PC-3 (cell line): Measurements from ENCODE around the gene COX10. TPM values are rescaled to one million over a fixed set of nuclear protein-coding genes. Genes with fewer than 3 reads are reported as not detected.

Experiments used
- ATAC-seq: fragments of 200-7000 bp; cut with Tn5 transposase; 2 replicates; pipeline ENCODE4 v1.9.1; 2020; ENCODE audit warnings: mild to moderate bottlenecking, moderate library complexity
- BruUV-seq: library from RNA; stranded (reverse); fragments of 400-500 nt; replicated peaks from 2 replicates; lab custom pipeline; 2021; lab: Mats Ljungman, UMichigan
- CTCF ChIA-PET: fragments of 300-600 bp; sonication (Branson Sonifier 250); formaldehyde crosslinking; loops from one replicate; lab custom pipeline; 2022; ENCODE audit warnings: antibody characterized with exemption; lab: Charles Lee
- POLR2A ChIA-PET: fragments of 300-600 bp; sonication (Branson Sonifier 250); formaldehyde crosslinking; loops from one replicate; lab custom pipeline; 2022; ENCODE audit warnings: antibody characterized with exemption; ENCODE audit not compliant: unreplicated experiment; lab: Charles Lee
- DNase-seq: peaks from one replicate; pipeline ENCODE4 v3.0.0-alpha.2; 2015
- H2AFZ ChIP-seq: fragments of 300-600 bp; sonication (generic); 2 replicates; pipeline ENCODE4 v1.6.0; 2016; ENCODE audit warnings: antibody characterized with exemption, low read length
- H3F3A ChIP-seq: fragments of 300-600 bp; sonication (generic); one replicate; pipeline ENCODE4 v1.6.0; 2017; ENCODE audit warnings: antibody characterized with exemption, low read length, control low read depth, mild to moderate bottlenecking; ENCODE audit not compliant: unreplicated experiment
- H3K27ac ChIP-seq: fragments of 300-600 bp; sonication (generic); 2 replicates; pipeline ENCODE4 v1.5.1; 2016; ENCODE audit warnings: mild to moderate bottlenecking, low read length
- H3K27me3 ChIP-seq: fragments of 300-600 bp; sonication (generic); 2 replicates; pipeline ENCODE4 v1.6.1; 2016; ENCODE audit warnings: low read length, mixed read lengths
- H3K36me3 ChIP-seq: fragments of 300-600 bp; sonication (generic); 2 replicates; pipeline ENCODE4 v1.6.1; 2016; ENCODE audit warnings: low read depth, mixed run types, low read length, mixed read lengths
- H3K4me1 ChIP-seq: fragments of 300-600 bp; sonication (generic); 2 replicates; pipeline ENCODE4 v1.5.1; 2016; ENCODE audit warnings: low read length; ENCODE audit not compliant: insufficient read depth
- H3K4me2 ChIP-seq: fragments of 300-600 bp; sonication (generic); 2 replicates; pipeline ENCODE4 v1.6.0; 2016; ENCODE audit warnings: low read length
- H3K4me3 ChIP-seq: fragments of 300-600 bp; sonication (generic); 2 replicates; pipeline ENCODE4 v1.5.1; 2016; ENCODE audit warnings: mild to moderate bottlenecking, low read length, mixed read lengths
- H3K79me2 ChIP-seq: fragments of 300-600 bp; sonication (generic); 2 replicates; pipeline ENCODE4 v1.6.1; 2017; ENCODE audit warnings: low read length, mixed read lengths
- H3K9ac ChIP-seq: fragments of 300-600 bp; sonication (generic); 2 replicates; pipeline ENCODE4 v1.6.0; 2016; ENCODE audit warnings: mild to moderate bottlenecking, low read length
- H3K9me2 ChIP-seq: fragments of 300-600 bp; sonication (generic); replicated peaks from 2 replicates; pipeline ENCODE4 v1.6.1; 2016; ENCODE audit warnings: mixed run types, low read length, mixed read lengths
- H3K9me3 ChIP-seq: fragments of 300-600 bp; sonication (generic); 2 replicates; pipeline ENCODE4 v1.6.1; 2016; ENCODE audit warnings: low read length, mixed read lengths
- H4K20me1 ChIP-seq: fragments of 300-600 bp; sonication (generic); 2 replicates; pipeline ENCODE4 v1.6.1; 2016; ENCODE audit warnings: low read length, mixed read lengths
- CTCF ChIP-seq: fragments of 300-600 bp; sonication (generic); conservative IDR thresholded peaks from 2 replicates; pipeline ENCODE4 v1.5.1; 2017; ENCODE audit warnings: antibody characterized with exemption, low read depth, mild to moderate bottlenecking, low read length
- EZH2 ChIP-seq: fragments of 300-600 bp; sonication (generic); IDR thresholded peaks from one replicate; pipeline ENCODE4 v1.6.1; 2017; ENCODE audit warnings: antibody characterized with exemption, mild to moderate bottlenecking, low read length; ENCODE audit not compliant: unreplicated experiment
- EZH2phosphoT487 ChIP-seq: fragments of 300-600 bp; sonication (generic); IDR thresholded peaks from 2 replicates; pipeline ENCODE4 v1.6.1; 2018; ENCODE audit warnings: mild to moderate bottlenecking, antibody characterized with exemption, low read length, borderline replicate concordance
- intact Hi-C: fragments of 100-400 bp; cut with micrococcal nuclease; formaldehyde crosslinking; loops from 2 replicates; pipeline ENCODE4 v1.9.0; 2023
- total RNA-seq: library from RNA; depleted of rRNA; stranded (reverse); fragments of >200 nt; gene quantifications from 2 replicates; pipeline ENCODE4 v1.2.3, GENCODE V29; 2014

Gene COX10
- total RNA-seq, 1 experiment from 2014 or later = 34.7 TPM

GRCh38 chr17:14070344-14070984, 1.2 kb downstream of the COX10 start:
- Histone ChIP-seq H3K4me2 (peak overlapping the region; percentile 91), H3K9me2 (no peaks in the 10 kb centered on the region), H3K4me1 (peaks cover 32% of the 10 kb centered on the region), H2AFZ (no peak overlapping the region), H3K79me2 (peaks cover 86% of the 10 kb centered on the region), H3K27ac (no peak overlapping the region), H3K9ac (peak overlapping the region; percentile 97), H4K20me1 (peaks cover 9% of the 10 kb centered on the region; the same call in 1 of the 2 replicates), H3K27me3 (no peaks in the 10 kb centered on the region), H3K36me3 (peaks cover 16% of the 10 kb centered on the region; the same call in 1 of the 2 replicates), H3K4me3 (peak overlapping the region; percentile 99), H3K9me3 (no peaks in the 10 kb centered on the region), H3F3A (no peaks in the 10 kb centered on the region)
- TF ChIP-seq EZH2 (no peak), CTCF (no peak), EZH2phosphoT487 (no peak)
- ChIA-PET POLR2A (interaction anchor here (0.6 kb wide), 1 partner anchor 201 kb away, joined by 3 read pairs; no protein-coding TSS in a partner anchor), CTCF (no interaction called here)
- BruUV-seq = no TSS peak
- intact Hi-C loops = no loop called here
- DNase-seq = no peak
- ATAC-seq = no peak

GRCh38 chr17:14072881-14073280, 3.6 kb downstream of the COX10 start:
- peaks cover 9% of the 10 kb centered on the region; the same call in 1 of the 2 replicates for H4K20me1 ChIP-seq
- intact Hi-C loops = no loop called here
- ChIA-PET POLR2A (no interaction called here), CTCF (no interaction called here)
- 0 out of 2 replicates have a peak overlapping the region, but pooled peaks have one; percentile 7 for H3K4me2 ChIP-seq
- H3K9me2 ChIP-seq = no peaks in the 10 kb centered on the region
- H3F3A ChIP-seq = no peaks in the 10 kb centered on the region
- DNase-seq = peak; percentile 25
- no peak overlapping the region for H2AFZ ChIP-seq
- no peaks in the 10 kb centered on the region for H3K27me3 ChIP-seq
- H3K36me3 ChIP-seq = peaks cover 23% of the 10 kb centered on the region; the same call in 1 of the 2 replicates
- H3K27ac ChIP-seq = no peak overlapping the region
- TF ChIP-seq CTCF = no peak
- no peak for TF ChIP-seq EZH2
- no peak for TF ChIP-seq EZH2phosphoT487
- H3K9ac ChIP-seq = no peak overlapping the region
- ATAC-seq = no peak
- no peaks in the 10 kb centered on the region for H3K9me3 ChIP-seq
- H3K4me3 ChIP-seq = no peak overlapping the region
- no TSS peak for BruUV-seq
- peaks cover 31% of the 10 kb centered on the region for H3K4me1 ChIP-seq
- peaks cover 70% of the 10 kb centered on the region for H3K79me2 ChIP-seq

GRCh38 chr17:14078027-14078426, 8.7 kb downstream of the COX10 start:
- Histone ChIP-seq H3K4me1 (peaks cover 6% of the 10 kb centered on the region; the same call in 1 of the 2 replicates), H3K27ac (no peak overlapping the region), H3F3A (no peaks in the 10 kb centered on the region), H3K36me3 (peaks cover 32% of the 10 kb centered on the region; the same call in 1 of the 2 replicates), H4K20me1 (peaks cover 16% of the 10 kb centered on the region; the same call in 1 of the 2 replicates), H3K9ac (no peak overlapping the region), H3K4me3 (no peak overlapping the region), H3K27me3 (no peaks in the 10 kb centered on the region), H3K79me2 (peaks cover 39% of the 10 kb centered on the region), H2AFZ (no peak overlapping the region), H3K9me2 (no peaks in the 10 kb centered on the region), H3K9me3 (no peaks in the 10 kb centered on the region), H3K4me2 (no peak overlapping the region)
- no TSS peak for BruUV-seq
- DNase-seq (no peak), ATAC-seq (no peak)
- ChIA-PET POLR2A (no interaction called here), CTCF (no interaction called here)
- TF ChIP-seq CTCF = no peak
- TF ChIP-seq EZH2phosphoT487 = no peak
- no peak for TF ChIP-seq EZH2
- intact Hi-C loops = no loop called here
